ENCODE measurements around the gene HPCAL1. TPM values are rescaled to one million over a fixed set of nuclear protein-coding genes. Genes with fewer than 3 reads are reported as not detected.
A peak's percentile ranks its signal among the peaks of the same experiment; 100 is the strongest.

Gene HPCAL1
- total RNA-seq, 1 experiment from 2014 or later = 312 TPM

DNA sequence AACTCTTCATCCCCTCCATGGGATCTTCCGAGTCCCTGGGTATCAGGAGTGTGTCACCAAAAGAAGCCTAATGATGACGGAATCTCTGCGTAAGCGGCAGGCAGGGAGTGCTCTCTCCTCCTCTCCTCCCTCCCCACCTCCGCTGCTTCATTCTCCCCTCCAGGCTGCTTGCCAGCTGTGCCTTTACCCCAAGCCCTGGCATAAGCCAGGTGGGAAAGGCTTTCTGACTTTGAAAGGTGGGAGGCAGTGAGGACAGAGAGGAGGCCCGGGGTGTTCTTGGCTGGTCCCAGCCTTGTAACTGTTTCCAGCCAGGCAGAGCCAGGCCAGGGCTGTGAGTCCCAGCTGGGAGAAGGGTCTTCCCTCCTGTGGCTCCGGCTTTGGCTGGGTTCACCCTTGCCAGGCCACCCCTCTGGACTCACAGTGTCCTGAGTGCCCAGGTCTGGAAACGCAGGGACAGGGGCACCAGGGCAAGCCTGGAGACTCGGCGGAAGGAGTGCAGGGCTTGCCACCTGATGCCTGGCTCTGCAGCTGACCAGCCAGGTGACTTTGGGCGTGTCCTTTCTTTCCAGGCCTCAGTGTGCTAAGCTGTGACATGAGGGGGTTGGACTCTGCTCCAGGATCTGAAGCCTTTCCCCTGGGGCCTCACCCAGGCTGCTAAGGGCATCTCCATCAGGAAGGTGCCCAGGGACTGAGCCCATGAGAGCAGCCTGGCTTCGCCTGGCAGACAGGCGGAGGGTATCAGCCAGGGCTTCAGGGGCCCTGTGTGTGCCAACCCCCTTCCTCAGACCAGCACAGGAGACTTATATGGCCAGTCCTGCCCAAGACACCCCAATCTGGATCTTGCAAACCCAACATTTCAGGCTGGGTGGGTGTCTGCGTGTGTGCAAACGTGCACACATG is 32.7 kb upstream of the HPCAL1 start:
- no TSS peak for BruUV-seq (replicated peaks)
- H3K27me3 ChIP-seq (ENCODE audit: low read length) = no peaks in the 10 kb centered on the region
- H2AFZ ChIP-seq (ENCODE audit: low read length) = no peak overlapping the region
- H3K9me2 ChIP-seq (replicated peaks; ENCODE audit: low read length) = no peaks in the 10 kb centered on the region
- H3K79me2 ChIP-seq (ENCODE audit: low read length) = no peaks in the 10 kb centered on the region
- no peak for TF ChIP-seq EZH2 (IDR thresholded peaks at IDR 0.05; ENCODE audit: low read length, unreplicated experiment)
- no peak for TF ChIP-seq EZH2phosphoT487 (IDR thresholded peaks at IDR 0.05; ENCODE audit: borderline replicate concordance, low read length)
- TF ChIP-seq, protein P1, sequence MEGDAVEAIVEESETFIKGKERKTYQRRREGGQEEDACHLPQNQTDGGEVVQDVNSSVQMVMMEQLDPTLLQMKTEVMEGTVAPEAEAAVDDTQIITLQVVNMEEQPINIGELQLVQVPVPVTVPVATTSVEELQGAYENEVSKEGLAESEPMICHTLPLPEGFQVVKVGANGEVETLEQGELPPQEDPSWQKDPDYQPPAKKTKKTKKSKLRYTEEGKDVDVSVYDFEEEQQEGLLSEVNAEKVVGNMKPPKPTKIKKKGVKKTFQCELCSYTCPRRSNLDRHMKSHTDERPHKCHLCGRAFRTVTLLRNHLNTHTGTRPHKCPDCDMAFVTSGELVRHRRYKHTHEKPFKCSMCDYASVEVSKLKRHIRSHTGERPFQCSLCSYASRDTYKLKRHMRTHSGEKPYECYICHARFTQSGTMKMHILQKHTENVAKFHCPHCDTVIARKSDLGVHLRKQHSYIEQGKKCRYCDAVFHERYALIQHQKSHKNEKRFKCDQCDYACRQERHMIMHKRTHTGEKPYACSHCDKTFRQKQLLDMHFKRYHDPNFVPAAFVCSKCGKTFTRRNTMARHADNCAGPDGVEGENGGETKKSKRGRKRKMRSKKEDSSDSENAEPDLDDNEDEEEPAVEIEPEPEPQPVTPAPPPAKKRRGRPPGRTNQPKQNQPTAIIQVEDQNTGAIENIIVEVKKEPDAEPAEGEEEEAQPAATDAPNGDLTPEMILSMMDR (conservative IDR thresholded peaks at IDR 0.05; ENCODE audit: low read depth, low read length) = no peak
- peaks cover 31% of the 10 kb centered on the region for H3K4me1 ChIP-seq (ENCODE audit: insufficient read depth, low read length)
- no peak overlapping the region for H3K4me2 ChIP-seq (ENCODE audit: low read length)
- H3K27ac ChIP-seq (ENCODE audit: low read length) = no peak overlapping the region
- H3K9ac ChIP-seq (ENCODE audit: low read length) = no peak overlapping the region
- no peaks in the 10 kb centered on the region for H4K20me1 ChIP-seq (ENCODE audit: low read length)
- no peaks in the 10 kb centered on the region for H3F3A ChIP-seq (ENCODE audit: low read length, unreplicated experiment)
- H3K9me3 ChIP-seq (ENCODE audit: low read length) = no peaks in the 10 kb centered on the region
- ChIA-PET POLR2A (ENCODE audit: unreplicated experiment) (no interaction called here), CTCF (interaction anchor here (1.0 kb wide), 1 partner anchor 139 kb away, joined by 3 read pairs; no protein-coding TSS in a partner anchor)
- H3K36me3 ChIP-seq (ENCODE audit: low read depth, low read length) = no peaks in the 10 kb centered on the region
- intact Hi-C loops (cut with micrococcal nuclease) = loop anchor here (1.0 kb wide), 2 partner anchors 66 to 139 kb away; no protein-coding TSS in a partner anchor
- ATAC-seq (peak; percentile 12; the same call in 1 of the 2 replicates), DNase-seq (no peak)
- no peak overlapping the region for H3K4me3 ChIP-seq (ENCODE audit: low read length)

DNA sequence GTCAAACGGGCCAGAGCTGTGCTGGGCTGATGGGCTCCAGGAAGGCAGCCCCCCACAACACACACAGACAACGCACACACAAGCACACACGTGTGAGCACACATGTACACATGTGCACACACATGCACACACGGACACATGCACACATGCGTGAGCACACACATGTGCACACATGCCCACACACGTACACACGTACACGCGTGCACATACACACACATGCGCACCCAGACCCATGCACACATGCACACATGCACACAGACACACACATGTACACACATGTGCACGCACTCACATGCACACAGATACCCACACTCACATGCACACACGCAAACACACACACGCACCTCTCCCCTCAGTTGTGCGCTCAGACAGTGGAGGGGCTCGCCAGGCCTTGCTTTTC is 31.2 kb upstream of the HPCAL1 start:
- Histone ChIP-seq H3K4me3 (ENCODE audit: low read length) (no peak overlapping the region), H3K27me3 (ENCODE audit: low read length) (no peaks in the 10 kb centered on the region), H3K27ac (ENCODE audit: low read length) (no peak overlapping the region), H3K9me3 (ENCODE audit: low read length) (no peaks in the 10 kb centered on the region), H4K20me1 (ENCODE audit: low read length) (no peaks in the 10 kb centered on the region), H3K9ac (ENCODE audit: low read length) (no peak overlapping the region), H3K79me2 (ENCODE audit: low read length) (no peaks in the 10 kb centered on the region), H3K4me1 (ENCODE audit: insufficient read depth, low read length) (peaks cover 25% of the 10 kb centered on the region), H2AFZ (ENCODE audit: low read length) (no peak overlapping the region), H3K4me2 (ENCODE audit: low read length) (peak overlapping the region; percentile 20; the same call in 1 of the 2 replicates), H3F3A (ENCODE audit: low read length, unreplicated experiment) (no peaks in the 10 kb centered on the region), H3K36me3 (ENCODE audit: low read depth, low read length) (no peaks in the 10 kb centered on the region), H3K9me2 (replicated peaks; ENCODE audit: low read length) (no peaks in the 10 kb centered on the region)
- DNase-seq (no peak), ATAC-seq (no peak)
- BruUV-seq (replicated peaks) = no TSS peak
- ChIA-PET POLR2A (ENCODE audit: unreplicated experiment) (no interaction called here), CTCF (interaction anchor here (0.6 kb wide), 3 partner anchors 34 to 138 kb away, joined by 3 to 4 read pairs (median 3); no protein-coding TSS in a partner anchor)
- TF ChIP-seq, protein P1 (conservative IDR thresholded peaks at IDR 0.05; ENCODE audit: low read depth, low read length) = no peak
- TF ChIP-seq EZH2 (IDR thresholded peaks at IDR 0.05; ENCODE audit: low read length, unreplicated experiment) = no peak
- no peak for TF ChIP-seq EZH2phosphoT487 (IDR thresholded peaks at IDR 0.05; ENCODE audit: borderline replicate concordance, low read length)
- intact Hi-C loops (cut with micrococcal nuclease) = no loop called here

DNA sequence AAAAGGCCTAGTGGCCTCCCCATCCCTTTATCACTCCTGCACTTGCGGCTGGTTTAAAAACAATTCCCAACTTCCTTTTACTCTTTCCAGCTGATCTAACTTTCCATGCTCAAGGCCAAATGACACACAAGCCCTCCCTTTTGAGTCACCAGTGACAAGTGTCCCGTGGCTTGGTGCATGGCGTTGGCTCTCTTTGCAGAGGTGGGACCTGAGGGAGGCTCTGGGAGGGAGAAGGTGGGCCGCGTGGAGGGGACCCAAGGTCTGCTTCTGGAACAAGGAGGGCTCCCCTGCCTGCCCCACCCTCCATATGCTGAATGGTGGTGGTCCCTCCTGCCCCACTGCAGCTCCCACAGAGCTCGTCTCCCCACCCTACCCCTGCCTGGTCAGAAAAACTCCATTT is 30.8 kb upstream of the HPCAL1 start:
- no peaks in the 10 kb centered on the region for H4K20me1 ChIP-seq (ENCODE audit: low read length)
- H3K4me3 ChIP-seq (ENCODE audit: low read length) = no peak overlapping the region
- H3K9ac ChIP-seq (ENCODE audit: low read length) = no peak overlapping the region
- CTCF ChIA-PET = interaction anchor here (0.6 kb wide), 1 partner anchor 138 kb away, joined by 3 read pairs; no protein-coding TSS in a partner anchor
- ATAC-seq (peak; percentile 32), DNase-seq (peak; percentile 50)
- H3K27ac ChIP-seq (ENCODE audit: low read length) = no peak overlapping the region
- peak overlapping the region; percentile 20; the same call in 1 of the 2 replicates for H3K4me2 ChIP-seq (ENCODE audit: low read length)
- intact Hi-C loops (cut with micrococcal nuclease) = no loop called here
- H3K4me1 ChIP-seq (ENCODE audit: insufficient read depth, low read length) = peaks cover 24% of the 10 kb centered on the region
- H3K9me3 ChIP-seq (ENCODE audit: low read length) = no peaks in the 10 kb centered on the region
- H2AFZ ChIP-seq (ENCODE audit: low read length) = no peak overlapping the region
- no peaks in the 10 kb centered on the region for H3K36me3 ChIP-seq (ENCODE audit: low read depth, low read length)
- H3K79me2 ChIP-seq (ENCODE audit: low read length) = no peaks in the 10 kb centered on the region
- no peaks in the 10 kb centered on the region for H3K9me2 ChIP-seq (replicated peaks; ENCODE audit: low read length)
- POLR2A ChIA-PET (ENCODE audit: unreplicated experiment) = no interaction called here
- H3K27me3 ChIP-seq (ENCODE audit: low read length) = no peaks in the 10 kb centered on the region
- BruUV-seq (replicated peaks) = no TSS peak
- TF ChIP-seq, protein P1 (conservative IDR thresholded peaks at IDR 0.05; ENCODE audit: low read depth, low read length) = no peak
- TF ChIP-seq EZH2 (IDR thresholded peaks at IDR 0.05; ENCODE audit: low read length, unreplicated experiment) = no peak
- TF ChIP-seq EZH2phosphoT487 (IDR thresholded peaks at IDR 0.05; ENCODE audit: borderline replicate concordance, low read length) = no peak
- no peaks in the 10 kb centered on the region for H3F3A ChIP-seq (ENCODE audit: low read length, unreplicated experiment)
